CD14-positive monocyte (primary cell): Measurements from ENCODE around the gene GABBR1. TPM values are rescaled to one million over a fixed set of nuclear protein-coding genes. Genes with fewer than 3 reads are reported as not detected.
A peak's percentile ranks its signal among the peaks of the same experiment; 100 is the strongest.

ENCODE experiments used
- DNase-seq, 3 donors: peaks; one replicate each; pipeline ENCODE4 v3.0.0-alpha.2; 2011 to 2022
- H2AFZ ChIP-seq: 2 replicates; pipeline ENCODE4 v1.6.0; 2012; ENCODE audit warnings: mild to moderate bottlenecking, low read depth, low read length, inconsistent platforms; ENCODE audit not compliant: insufficient read depth, poor library complexity, severe bottlenecking
- H3K27ac ChIP-seq, 2 donors: 1 replicate in 1 of 2; 2 replicates in 1 of 2; pipeline ENCODE4 v1.5.1; 2012 to 2013; ENCODE audit warnings: low read length in 2 of 2, control low read depth in 1 of 2, inconsistent platforms in 1 of 2, low read depth in 1 of 2, mild to moderate bottlenecking in 1 of 2
- H3K27me3 ChIP-seq, 2 donors: one replicate each; pipeline versions ENCODE4 v1.6.0 to v1.6.1; 2011 to 2013; ENCODE audit warnings: low read length in 2 of 2; ENCODE audit not compliant: control insufficient read depth in 2 of 2, insufficient read depth in 2 of 2
- H3K36me3 ChIP-seq, 2 donors: replicated peaks in 1 of 2; 1 replicate in 1 of 2; 2 replicates in 1 of 2; pipeline versions ENCODE4 v1.5.1 to v1.6.1; 2012 to 2013; ENCODE audit warnings: low read length in 2 of 2, control low read depth in 1 of 2, inconsistent platforms in 1 of 2, mild to moderate bottlenecking in 1 of 2; ENCODE audit not compliant: insufficient read depth in 2 of 2, control insufficient read depth in 1 of 2
- H3K4me1 ChIP-seq, 2 donors: 1 replicate in 1 of 2; 2 replicates in 1 of 2; pipeline versions ENCODE4 v1.5.1 to v1.6.1; 2012 to 2013; ENCODE audit warnings: low read length in 2 of 2, control low read depth in 1 of 2, inconsistent platforms in 1 of 2, mild to moderate bottlenecking in 1 of 2, moderate library complexity in 1 of 2; ENCODE audit not compliant: insufficient read depth in 2 of 2, control insufficient read depth in 1 of 2
- H3K4me2 ChIP-seq: replicated peaks from 2 replicates; pipeline ENCODE3; 2012; ENCODE audit warnings: low read length, moderate library complexity, mild to moderate bottlenecking; ENCODE audit not compliant: poor library complexity, severe bottlenecking; ENCODE audit errors: extremely low read depth
- H3K4me3 ChIP-seq, 3 experiments: fragments of 200-600 bp in 1 of 3; sonication (generic) in 1 of 3; replicated peaks in 1 of 3; 1 replicate in 2 of 3; 2 replicates in 1 of 3; pipeline ENCODE4 v1.5.1; 2011 to 2013; ENCODE audit warnings: low read length in 3 of 3, mild to moderate bottlenecking in 3 of 3, control low read depth in 2 of 3, low read depth in 2 of 3, inconsistent platforms in 1 of 3, moderate library complexity in 1 of 3
- H3K79me2 ChIP-seq: 2 replicates; pipeline ENCODE4 v1.6.0; 2012; ENCODE audit warnings: mild to moderate bottlenecking, control low read depth, inconsistent platforms, low read length, moderate library complexity; ENCODE audit not compliant: insufficient read depth
- H3K9ac ChIP-seq: 2 replicates; pipeline ENCODE4 v1.6.0; 2017; ENCODE audit warnings: low read length, mild to moderate bottlenecking; ENCODE audit not compliant: insufficient read depth, poor library complexity, severe bottlenecking
- H3K9me3 ChIP-seq, 2 donors: replicated peaks in 1 of 2; 1 replicate in 1 of 2; 2 replicates in 1 of 2; pipeline versions ENCODE4 v1.5.1 to v1.6.1; 2012 to 2013; ENCODE audit warnings: low read length in 2 of 2, control low read depth in 1 of 2; ENCODE audit not compliant: control insufficient read depth in 1 of 2, insufficient read depth in 1 of 2
- H4K20me1 ChIP-seq: 2 replicates; pipeline ENCODE4 v1.6.0; 2012; ENCODE audit warnings: mild to moderate bottlenecking, low read length, control low read depth, moderate library complexity; ENCODE audit not compliant: insufficient read depth
- H3K27ac Mint-ChIP-seq, 7 donors: one replicate each; pipeline ENCODE4 v1.8.0; 2020; ENCODE audit warnings: mild to moderate bottlenecking in 7 of 7, mixed read lengths in 7 of 7, moderate library complexity in 6 of 7, inconsistent platforms in 2 of 7
- H3K27me3 Mint-ChIP-seq, 3 donors: one replicate each; pipeline ENCODE4 v1.8.0; 2021 to 2022; ENCODE audit warnings: low read depth in 3 of 3, mild to moderate bottlenecking in 3 of 3, mixed read lengths in 3 of 3, moderate library complexity in 3 of 3, inconsistent platforms in 1 of 3
- H3K36me3 Mint-ChIP-seq, 2 donors: one replicate each; pipeline ENCODE4 v1.8.0; 2020; ENCODE audit warnings: mixed read lengths in 2 of 2, inconsistent platforms in 1 of 2, mild to moderate bottlenecking in 1 of 2
- H3K4me1 Mint-ChIP-seq: one replicate; pipeline ENCODE4 v1.8.0; 2020; ENCODE audit warnings: mild to moderate bottlenecking, mixed read lengths
- H3K4me3 Mint-ChIP-seq, 2 donors: one replicate each; pipeline ENCODE4 v1.8.0; 2020; ENCODE audit warnings: mild to moderate bottlenecking in 2 of 2, mixed read lengths in 2 of 2, moderate library complexity in 1 of 2
- H3K9me3 Mint-ChIP-seq, 7 donors: one replicate each; pipeline ENCODE4 v1.8.0; 2020 to 2022; ENCODE audit warnings: mixed read lengths in 7 of 7, mild to moderate bottlenecking in 6 of 7, moderate library complexity in 6 of 7, inconsistent platforms in 2 of 7
- CTCF ChIP-seq: fragments of 200-600 bp; IDR thresholded peaks from one replicate; pipeline ENCODE4 v1.8.0; 2022; ENCODE audit warnings: antibody characterized with exemption, mild to moderate bottlenecking
- WGBS: methylation state at CpG from one replicate; pipeline ENCODE4 v1.1.5; 2013; ENCODE audit warnings: missing lambda C conversion rate; ENCODE audit not compliant: insufficient coverage; 5-methylcytosine and 5-hydroxymethylcytosine counted together
- intact Hi-C, 2 donors: fragments of 100-400 bp; cut with micrococcal nuclease; formaldehyde crosslinking; loops; one replicate each; pipeline versions ENCODE4 v1.15.0 to v1.15.1; 2023
- polyA plus RNA-seq, 3 donors: library from polyadenylated mRNA; depleted of rRNA in 1 of 3; unstranded in 2 of 3; stranded (reverse) in 1 of 3; fragments of 300-500 nt in 2 of 3; fragments of >200 nt in 1 of 3; fragmentation: Illumina TruSeq in 2 of 3; gene quantifications; 1 replicate in 2 of 3; 2 replicates in 1 of 3; pipeline ENCODE4 v1.2.3, GENCODE V29; 2012 to 2021

Gene GABBR1
- polyA plus RNA-seq, 3 donors: 0.91 to 228 (median 1.8) TPM

- H3K4me3 ChIP-seq: peak overlapping the region in 1 of 3 experiments; percentile 52
- H2AFZ ChIP-seq: no peak overlapping the region
- Mint-ChIP-seq H3K4me3 (peak overlapping the region; percentile 13 to 91), H3K27me3 (peaks cover 45 to 57% (median 54%) of the 10 kb centered on the region in 3 donors), H3K4me1 (peaks cover 16% of the 10 kb centered on the region), H3K27ac (peak overlapping the region in 1 of 7 donors; percentile 51), H3K9me3 (peaks cover 0 to 13% (median 5%) of the 10 kb centered on the region in 7 donors), H3K36me3 (peaks cover 0 to 7% of the 10 kb centered on the region in 2 donors)
- H3K79me2 ChIP-seq: no peaks in the 10 kb centered on the region
- DNase-seq: peak; percentile 51 to 76 (median 63)
- peaks cover 0 to 12% of the 10 kb centered on the region in 2 donors for H3K9me3 ChIP-seq
- peaks cover 15 to 16% of the 10 kb centered on the region in 2 donors for H3K4me1 ChIP-seq
- H3K27me3 ChIP-seq: peaks cover 41 to 46% of the 10 kb centered on the region in 2 donors
- intact Hi-C loops: no loop called here
- no peak overlapping the region for H3K9ac ChIP-seq
- H4K20me1 ChIP-seq: no peaks in the 10 kb centered on the region
- no peaks in the 10 kb centered on the region for H3K36me3 ChIP-seq
- TF ChIP-seq CTCF: no peak
- H3K27ac ChIP-seq: no peak overlapping the region
- H3K4me2 ChIP-seq: peak overlapping the region; percentile 50
- 0% methylated on average over 1 of the region's 5 CpGs for WGBS
Measured at GRCh38 chr6:29552512-29553051, 80.4 kb downstream of the GABBR1 start.

DNA sequence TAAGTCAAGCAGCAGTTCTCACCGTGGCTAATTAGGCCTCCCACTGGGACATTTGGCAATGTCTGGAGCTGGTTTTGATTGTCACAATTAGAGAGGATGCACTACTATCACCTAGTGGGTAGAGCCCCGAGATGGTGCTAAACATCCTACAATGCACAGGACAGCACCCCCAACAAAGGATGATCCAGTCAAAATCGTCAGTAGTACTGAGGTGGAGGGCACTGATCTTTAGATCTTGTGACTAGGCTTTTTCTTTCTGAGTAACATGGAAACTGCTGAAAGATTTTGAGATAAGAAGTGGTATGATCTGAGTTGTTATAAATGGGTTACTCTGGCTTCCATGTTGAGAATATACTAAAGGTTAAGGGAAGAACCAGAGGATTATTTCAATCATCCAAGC is 85.4 kb downstream of the GABBR1 start:
- H2AFZ ChIP-seq: no peak overlapping the region
- no peak overlapping the region for H3K4me3 Mint-ChIP-seq
- no peaks in the 10 kb centered on the region for H4K20me1 ChIP-seq
- H3K9me3 ChIP-seq: no peaks in the 10 kb centered on the region
- no peak overlapping the region for H3K27ac Mint-ChIP-seq
- no peaks in the 10 kb centered on the region for H3K79me2 ChIP-seq
- no peak overlapping the region for H3K9ac ChIP-seq
- WGBS: no CpG with 5 or more reads among the region's 3 CpGs
- H3K9me3 Mint-ChIP-seq: peaks cover 0 to 7% (median 0%) of the 10 kb centered on the region in 7 donors
- peaks cover 0 to under 1% of the 10 kb centered on the region in 2 donors for H3K4me1 ChIP-seq
- no peaks in the 10 kb centered on the region for H3K36me3 ChIP-seq
- H3K27me3 ChIP-seq: peaks cover 5 to 7% of the 10 kb centered on the region in 2 donors
- intact Hi-C loops: no loop called here
- H3K27me3 Mint-ChIP-seq: peaks cover 6 to 18% (median 12%) of the 10 kb centered on the region in 3 donors
- no peak overlapping the region for H3K27ac ChIP-seq
- no peak overlapping the region for H3K4me2 ChIP-seq
- H3K4me1 Mint-ChIP-seq: no peaks in the 10 kb centered on the region
- H3K36me3 Mint-ChIP-seq: no peaks in the 10 kb centered on the region
- DNase-seq: no peak
- H3K4me3 ChIP-seq: no peak overlapping the region
- no peak for TF ChIP-seq CTCF
